GM19193 (cell line): ENCODE results near the gene DPM3.
A peak's percentile ranks its signal among the peaks of the same experiment; 100 is the strongest.

Experiments
- POLR2A ChIP-seq: IDR thresholded peaks from 4 replicates; pipeline ENCODE4 v1.6.1; 2011; ENCODE audit not compliant: insufficient read depth, insufficient read length; ENCODE audit errors: extremely low read depth

Gene DPM3, protein sequence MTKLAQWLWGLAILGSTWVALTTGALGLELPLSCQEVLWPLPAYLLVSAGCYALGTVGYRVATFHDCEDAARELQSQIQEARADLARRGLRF

DNA sequence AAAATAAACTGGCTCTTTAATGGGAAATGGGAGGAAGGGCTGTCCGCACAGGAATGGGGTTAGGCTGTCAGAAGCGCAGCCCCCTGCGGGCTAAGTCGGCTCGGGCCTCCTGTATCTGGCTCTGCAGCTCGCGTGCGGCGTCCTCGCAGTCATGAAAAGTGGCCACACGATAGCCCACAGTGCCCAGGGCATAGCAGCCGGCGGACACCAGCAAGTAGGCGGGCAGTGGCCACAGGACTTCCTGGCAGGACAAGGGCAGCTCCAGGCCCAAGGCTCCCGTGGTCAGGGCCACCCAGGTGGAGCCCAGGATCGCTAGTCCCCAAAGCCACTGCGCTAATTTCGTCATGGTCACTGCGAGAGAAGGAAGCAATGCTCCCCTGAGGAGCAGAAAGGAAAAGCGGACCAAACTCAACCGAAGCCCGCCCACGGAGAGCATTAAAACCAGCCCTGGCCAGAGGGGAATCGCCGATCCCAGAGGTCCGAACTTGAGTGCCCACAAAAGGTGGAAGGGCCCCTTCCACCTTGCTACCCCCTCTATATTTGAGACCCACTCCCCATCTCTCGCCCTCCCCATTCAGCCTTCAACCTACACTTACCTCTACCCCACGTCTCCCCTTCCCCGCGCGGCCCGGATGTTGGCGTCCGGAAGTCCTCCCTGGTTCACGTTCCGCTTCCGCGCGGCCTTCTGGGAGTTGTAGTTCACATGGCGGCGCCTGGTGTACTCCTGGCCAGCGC, at the start of gene DPM3:
Gene DPM3, minus strand, starts transcription at position 637 of the 735 bp plus-strand sequence. Its CDS starts 291 bp downstream, at position 346.
- TF ChIP-seq POLR2A, result peak; percentile 76

DNA sequence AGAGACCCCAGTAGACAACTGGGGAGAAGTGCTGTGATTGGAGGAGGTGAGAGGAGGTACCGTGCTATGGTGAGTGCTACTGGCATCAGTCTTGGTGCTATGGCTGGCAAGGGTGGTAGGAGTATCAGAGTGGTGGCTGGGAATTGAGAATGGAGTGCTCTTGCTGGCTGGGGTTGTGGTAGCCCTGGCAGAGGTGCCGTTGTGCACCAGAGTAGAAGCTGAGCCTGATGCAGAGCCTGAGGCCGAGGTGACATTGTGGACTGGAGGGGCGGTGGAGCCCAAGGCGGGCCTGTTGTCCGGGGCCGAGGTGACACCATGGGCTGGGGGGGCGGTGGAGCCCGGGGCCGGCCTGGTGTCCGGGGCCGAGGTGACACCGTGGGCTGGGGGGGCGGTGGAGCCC, 47.9 kb upstream of the DPM3 start:
- TF ChIP-seq POLR2A, result no peak

DNA sequence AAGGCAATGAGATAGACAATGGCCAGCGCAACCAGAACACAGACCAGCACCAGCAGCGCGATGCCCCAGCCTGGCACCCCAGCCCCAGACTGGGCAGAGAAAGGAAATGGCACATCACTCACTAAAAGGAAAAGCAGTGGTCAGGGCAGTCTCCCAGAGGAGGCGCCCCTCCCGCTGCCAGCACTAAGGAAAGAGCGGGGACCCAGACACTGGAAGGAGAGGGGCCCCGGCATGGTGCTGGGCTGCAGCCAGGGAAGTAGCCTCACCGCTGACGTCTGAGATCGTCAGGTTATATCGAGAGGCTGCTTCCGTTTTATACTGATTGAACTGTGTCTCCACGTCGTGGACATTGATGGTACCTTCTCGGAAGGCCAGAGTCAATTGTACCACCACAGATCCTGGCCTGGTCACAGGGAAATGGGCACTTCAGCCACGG, 47.1 kb upstream of the DPM3 start:
- no peak for TF ChIP-seq POLR2A

DNA sequence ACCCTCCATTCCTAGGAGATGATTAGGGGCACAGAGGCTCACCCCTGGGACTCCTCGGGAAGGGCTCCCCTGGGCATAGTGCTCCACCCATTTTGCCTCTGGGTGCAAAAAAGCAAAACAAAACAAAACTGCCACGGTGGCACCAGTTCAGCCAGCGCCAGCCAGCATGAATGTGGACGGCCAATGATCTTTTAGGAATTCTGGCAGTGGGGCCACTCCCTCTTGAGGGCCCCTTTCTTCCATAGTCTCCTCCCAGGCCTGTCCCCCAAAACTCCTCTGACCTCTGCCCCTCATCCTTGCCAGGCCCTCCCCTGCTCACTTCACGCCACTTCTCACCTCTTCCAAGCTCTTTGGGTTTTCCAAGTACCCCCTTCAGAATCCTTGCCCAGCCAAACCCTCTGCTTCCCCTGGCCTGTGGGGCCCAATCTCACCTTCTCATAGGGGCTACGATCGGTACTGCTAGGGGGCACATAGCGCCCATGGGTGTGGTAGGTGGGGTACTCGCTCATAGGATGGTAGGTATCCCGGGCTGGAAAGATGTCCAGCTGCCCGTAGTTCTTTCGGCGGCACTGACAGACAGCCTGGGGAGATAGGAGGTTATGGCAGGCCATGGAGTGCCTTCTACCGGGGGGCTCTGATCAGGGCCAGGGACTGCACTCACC, 46.6 kb upstream of the DPM3 start:
- TF ChIP-seq POLR2A, result no peak

DNA sequence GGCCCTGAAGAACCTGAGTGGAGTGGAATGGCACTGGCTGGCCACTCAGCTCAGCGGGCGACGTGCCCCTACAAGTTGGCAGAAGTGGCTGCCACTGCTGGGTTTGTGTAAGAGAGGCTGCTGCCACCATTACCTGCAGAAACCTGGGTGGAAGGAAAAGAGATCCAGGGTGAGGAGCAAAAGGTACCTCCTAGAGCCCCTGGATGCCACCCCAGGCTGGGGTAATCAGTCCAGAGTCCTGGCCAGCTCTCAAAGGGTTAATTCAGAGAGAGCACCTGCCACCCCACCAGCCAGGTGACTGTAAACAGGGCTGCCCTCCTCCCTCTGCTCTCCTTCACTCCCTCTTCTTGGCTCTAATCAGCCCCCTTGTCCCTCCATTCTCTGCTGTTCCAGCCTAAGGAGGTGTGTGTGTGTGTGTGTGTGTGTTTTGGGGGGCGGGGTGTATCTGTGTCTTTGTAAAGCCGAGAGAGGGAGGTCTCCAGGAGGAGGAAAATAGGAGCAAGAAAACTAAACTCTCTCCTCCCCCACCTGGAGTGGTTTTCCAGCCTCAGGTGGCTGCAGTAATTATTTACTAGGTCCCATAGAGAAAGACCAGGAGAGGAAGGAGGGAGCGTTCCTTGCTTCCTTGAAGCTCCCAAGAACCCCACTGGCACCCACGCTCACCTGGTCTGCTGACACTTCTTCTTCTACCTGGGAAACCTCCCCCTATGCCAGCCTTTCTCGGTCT, 45.9 kb upstream of the DPM3 start:
- no peak for TF ChIP-seq POLR2A

DNA sequence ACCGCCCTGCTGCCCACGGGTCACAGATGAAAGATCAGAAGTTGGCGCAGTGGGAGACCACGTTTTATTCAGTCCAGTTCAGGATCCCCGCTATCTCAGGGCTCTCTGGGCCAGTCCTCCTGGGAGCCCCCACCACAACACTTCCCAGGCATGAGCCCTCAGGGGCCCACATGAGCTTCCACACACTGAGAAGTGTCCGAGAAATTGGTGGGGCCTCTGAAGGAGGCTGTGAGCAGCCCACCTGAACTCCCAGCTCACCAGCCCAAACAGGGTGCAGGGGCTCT, 45.4 kb upstream of the DPM3 start:
- no peak for TF ChIP-seq POLR2A

DNA sequence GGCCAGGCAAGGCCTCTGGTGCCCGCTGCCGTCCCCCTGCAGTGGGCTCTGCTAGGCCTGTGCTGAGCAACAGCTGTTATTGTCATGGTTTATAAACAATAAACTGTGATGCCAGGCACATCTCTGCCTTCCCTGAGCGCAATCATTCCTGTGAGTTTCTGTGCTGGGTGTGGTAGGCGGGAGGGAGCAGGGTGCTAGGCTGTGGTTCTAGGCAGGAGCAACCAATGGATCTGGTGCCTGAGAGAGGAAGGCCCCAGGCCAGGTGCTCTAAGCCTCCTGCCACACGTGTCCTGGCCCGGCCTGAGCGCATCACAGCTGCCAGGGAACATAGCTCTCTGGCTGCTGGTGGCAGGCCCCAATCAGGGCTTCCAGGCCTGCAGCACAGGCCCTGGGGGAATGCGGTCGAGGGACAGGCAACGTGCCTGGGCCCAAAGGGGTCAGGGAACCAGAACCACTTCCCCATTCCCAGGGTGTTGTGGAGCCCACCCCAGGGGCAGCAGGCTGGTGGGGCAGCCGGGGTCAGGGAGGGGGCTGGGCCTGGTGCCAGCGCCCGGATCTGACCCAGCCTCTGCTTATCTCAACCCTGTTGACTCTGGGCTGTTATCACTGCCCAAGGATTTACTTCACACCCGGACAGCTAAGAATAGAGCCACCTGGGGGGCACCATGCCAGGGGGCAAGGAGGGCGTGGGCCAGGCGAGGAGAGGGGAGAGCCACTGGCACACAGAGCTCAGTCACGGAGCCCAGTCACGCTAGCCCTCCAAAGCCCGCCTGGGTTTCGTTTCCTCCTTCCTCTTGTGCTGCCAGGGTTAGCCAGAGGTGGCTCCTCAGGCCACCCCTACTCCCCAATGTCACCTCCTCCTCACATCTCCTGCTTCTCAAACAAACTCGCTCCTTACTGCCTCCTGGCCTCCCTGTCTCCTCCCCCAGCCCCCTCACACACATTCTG, 44.8 kb upstream of the DPM3 start:
- TF ChIP-seq POLR2A, result peak; percentile 56

DNA sequence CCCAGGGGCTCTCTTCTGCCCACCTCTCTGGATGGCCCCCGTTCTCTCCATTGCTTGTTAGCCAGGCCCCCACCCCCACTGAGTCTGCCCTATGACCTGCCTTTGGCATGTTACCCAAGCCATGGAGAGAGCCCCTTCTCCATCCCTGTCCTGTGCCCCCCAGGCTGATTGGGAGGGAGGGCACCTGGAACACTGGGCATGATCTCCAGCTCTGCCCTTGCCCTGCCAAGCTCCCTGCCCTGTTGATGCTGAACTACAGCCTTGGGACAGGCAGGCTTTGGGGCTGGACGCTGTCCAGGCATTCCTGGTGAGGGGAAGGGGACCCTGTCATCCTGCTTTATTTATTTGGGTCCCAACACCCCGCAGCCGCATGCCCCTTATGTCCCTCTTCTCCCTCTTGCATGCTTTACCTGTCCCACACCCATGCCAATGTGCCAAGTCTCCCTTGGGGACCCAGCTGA, 44.0 kb upstream of the DPM3 start:
- TF ChIP-seq POLR2A, result no peak

DNA sequence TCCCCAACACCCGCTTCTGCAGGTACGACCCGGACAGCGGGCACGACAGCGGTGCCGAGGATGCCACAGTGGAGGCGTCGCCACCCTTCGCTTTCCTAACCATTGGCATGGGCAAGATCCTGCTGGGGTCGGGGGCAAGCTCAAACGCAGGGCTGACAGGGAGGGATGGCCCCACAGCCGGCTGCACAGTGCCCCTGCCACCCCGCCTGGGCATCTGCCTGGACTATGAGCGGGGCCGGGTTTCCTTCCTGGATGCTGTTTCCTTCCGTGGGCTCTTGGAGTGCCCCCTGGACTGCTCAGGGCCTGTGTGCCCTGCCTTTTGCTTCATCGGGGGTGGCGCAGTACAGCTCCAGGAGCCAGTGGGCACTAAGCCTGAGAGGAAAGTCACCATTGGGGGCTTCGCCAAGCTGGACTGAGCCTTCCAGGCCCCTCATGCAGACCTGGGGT, 43.5 kb upstream of the DPM3 start:
- no peak for TF ChIP-seq POLR2A

DNA sequence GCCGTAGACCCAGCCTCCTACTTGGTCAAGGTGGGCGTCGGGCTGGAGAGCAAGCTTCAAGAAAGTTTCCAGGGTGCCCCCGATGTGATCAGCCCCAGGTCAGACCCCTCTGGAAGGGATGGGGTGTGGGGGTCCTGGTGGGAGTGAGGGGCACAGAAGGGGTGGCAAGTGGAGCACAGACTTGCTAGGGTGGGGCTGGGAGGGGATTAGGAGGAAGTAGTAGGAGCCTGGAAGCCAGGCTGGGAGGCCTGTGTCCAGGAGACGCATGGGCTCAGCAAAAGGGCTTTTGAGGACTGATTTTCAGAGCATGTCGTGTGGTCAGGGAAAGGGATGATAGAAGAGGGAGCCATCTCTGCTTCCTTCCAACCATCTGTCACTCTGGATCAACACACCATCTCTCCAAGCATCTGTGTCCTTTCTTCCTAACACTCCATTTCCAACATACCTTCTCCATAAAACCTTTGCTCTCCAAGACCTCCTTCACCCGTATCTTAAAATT, 41.8 kb upstream of the DPM3 start:
- TF ChIP-seq POLR2A, result no peak

DNA sequence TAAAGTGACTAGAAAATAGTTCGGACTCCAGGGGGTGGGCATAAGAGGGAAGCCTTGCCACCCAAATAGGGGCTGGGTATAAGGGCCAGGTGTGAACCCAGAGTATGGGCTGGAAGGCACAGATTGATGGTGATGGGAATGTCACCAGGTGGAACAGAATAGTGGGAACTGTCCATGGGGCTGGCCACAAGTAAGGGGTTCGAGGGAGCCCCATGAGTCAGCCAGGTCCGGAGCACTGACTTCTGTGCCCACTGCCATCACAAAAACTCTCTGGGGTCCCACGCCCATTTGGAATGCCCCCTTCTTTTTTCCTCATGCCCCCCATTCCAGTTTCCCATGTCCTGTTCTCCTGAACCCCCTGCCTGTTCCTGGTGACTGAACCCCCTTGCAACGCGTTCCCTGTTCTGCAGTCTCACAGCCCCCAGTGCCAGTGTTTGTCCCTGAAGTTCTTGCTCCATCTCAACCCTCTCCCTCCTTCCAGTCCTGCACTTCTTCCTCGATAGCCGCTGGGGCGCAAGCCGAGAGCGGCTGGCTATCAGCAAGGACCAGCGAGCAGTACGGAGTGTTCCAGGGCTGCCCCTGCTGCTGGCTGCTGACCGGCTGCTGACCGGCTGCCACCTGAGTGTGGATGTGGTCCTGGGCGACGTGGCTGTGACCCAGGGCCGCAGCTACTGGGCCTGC, 41.2 kb upstream of the DPM3 start:
- no peak for TF ChIP-seq POLR2A

DNA sequence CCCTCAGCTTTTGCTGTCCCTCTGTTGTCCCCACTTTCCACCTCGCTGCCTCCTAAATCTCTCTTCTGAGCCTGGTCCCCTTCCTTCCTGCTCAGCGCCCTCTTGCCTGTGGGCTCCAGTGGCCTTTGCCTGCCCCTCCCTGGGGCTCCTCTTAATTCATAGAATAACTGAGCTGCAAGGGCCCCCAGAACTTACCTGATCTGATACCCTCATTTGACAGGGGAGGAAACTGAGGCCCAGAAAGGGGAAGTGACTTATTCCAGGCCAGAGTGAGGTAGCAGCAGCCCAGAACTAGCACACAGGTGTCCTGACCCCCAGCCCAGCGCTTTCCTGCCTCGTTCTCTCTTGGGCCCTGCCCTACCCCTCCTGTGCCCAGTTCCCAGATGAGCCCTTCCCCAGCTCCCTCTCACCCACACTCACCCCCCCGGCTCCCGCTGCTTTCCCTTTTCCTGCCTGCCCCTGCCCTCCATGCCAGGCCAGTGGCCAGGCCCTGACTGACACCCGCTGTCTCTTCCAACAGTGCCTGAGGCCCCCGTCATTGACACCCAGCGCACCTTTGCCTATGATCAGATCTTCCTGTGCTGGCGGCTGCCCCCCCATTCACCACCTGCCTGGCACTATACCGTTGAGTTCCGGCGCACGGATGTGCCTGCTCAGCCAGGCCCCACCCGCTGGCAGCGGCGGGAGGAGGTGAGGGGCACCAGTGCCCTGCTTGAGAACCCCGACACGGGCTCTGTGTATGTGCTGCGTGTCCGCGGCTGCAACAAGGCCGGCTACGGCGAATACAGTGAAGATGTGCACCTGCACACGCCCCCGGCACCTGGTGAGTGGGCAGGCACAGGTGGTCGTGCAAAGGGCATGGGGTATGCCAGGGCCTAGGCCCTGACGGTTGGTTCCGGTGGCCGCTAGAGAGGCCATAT, 39.0 kb upstream of the DPM3 start:
- TF ChIP-seq POLR2A, result no peak
